Measurements from ENCODE around the gene RCBTB1. TPM values are rescaled to one million over a fixed set of nuclear protein-coding genes. Genes with fewer than 3 reads are reported as not detected.

Gene RCBTB1
- polyA plus RNA-seq, 2 of the 4 experiments (the other 2 are of a cell fraction) = 11.9 to 20.7 TPM

- DNase-seq (ENCODE audit: low read depth in 1 of 2, low spot score in 1 of 2) (no peak), ATAC-seq (no peak), FAIRE-seq (no peak)
- Histone ChIP-seq H3K4me3 (no peak overlapping the region), H3K9me3 (no peaks in the 10 kb centered on the region), H3K4me2 (no peak overlapping the region), H3K4me1 (peaks cover 14% of the 10 kb centered on the region), H3K27ac (no peak overlapping the region)
- CTCF ChIA-PET = interaction anchor here (0.6 kb wide), 1 partner anchor 75 kb away, joined by 3 read pairs; no protein-coding TSS in a partner anchor
- TF ChIP-seq HMGXB4 (CRISPR knock-in tag; IDR thresholded peaks at IDR 0.05; ENCODE audit: borderline replicate concordance) (no peak), CHD2 (IDR thresholded peaks at IDR 0.05; ENCODE audit: low read length, partially characterized antibody) (no peak), RFX5 (IDR thresholded peaks at IDR 0.05) (no peak), EHMT2 (IDR thresholded peaks at IDR 0.05; ENCODE audit: low read depth) (no peak), CEBPB (IDR thresholded peaks at IDR 0.05) (no peak), HEYL (CRISPR knock-in tag; IDR thresholded peaks at IDR 0.05) (no peak), NFE2L2 (conservative IDR thresholded peaks at IDR 0.05; ENCODE audit: low read length) (no peak), HOXB13 (CRISPR knock-in tag; IDR thresholded peaks at IDR 0.05; ENCODE audit: low read depth) (no peak), ZFP36 (IDR thresholded peaks at IDR 0.05; ENCODE audit: borderline replicate concordance, partially characterized antibody) (no peak), RARB (CRISPR knock-in tag; IDR thresholded peaks at IDR 0.05) (no peak), REST (IDR thresholded peaks at IDR 0.05) (no peak), MAX (IDR thresholded peaks at IDR 0.05) (no peak), USF2 (IDR thresholded peaks at IDR 0.05) (no peak), FOSL2 (IDR thresholded peaks at IDR 0.05) (no peak), FOSL2 (CRISPR knock-in tag; IDR thresholded peaks at IDR 0.05) (no peak)
- POLR2A ChIA-PET = no interaction called here
- 99% methylated on average over 3 of the region's 3 CpGs for WGBS (ENCODE audit: missing lambda C conversion rate)
Observed at GRCh38 chr13:49559006-49559405, 26.4 kb downstream of the RCBTB1 start.

GRCh38 chr13:49554387-49554786 is 31.0 kb downstream of the RCBTB1 start:
- Histone ChIP-seq H3K9me3 (no peaks in the 10 kb centered on the region), H3K4me3 (no peak overlapping the region), H3K4me1 (no peaks in the 10 kb centered on the region), H3K27ac (no peak overlapping the region), H3K4me2 (no peak overlapping the region)
- POLR2A ChIA-PET = no interaction called here
- ATAC-seq (no peak), DNase-seq (ENCODE audit: low read depth in 1 of 2, low spot score in 1 of 2) (no peak), FAIRE-seq (no peak)
- 89% methylated on average over 10 of the region's 11 CpGs for WGBS (ENCODE audit: missing lambda C conversion rate)
- CTCF ChIA-PET = no interaction called here
- TF ChIP-seq MYC (IDR thresholded peaks at IDR 0.05; ENCODE audit: borderline replicate concordance, low read length) = no peak
- TF ChIP-seq ATOH8 (CRISPR knock-in tag; IDR thresholded peaks at IDR 0.05; ENCODE audit: low read depth) = no peak
- no peak for TF ChIP-seq ZNF302 (CRISPR knock-in tag; IDR thresholded peaks at IDR 0.05)
- no peak for TF ChIP-seq CBX2 (IDR thresholded peaks at IDR 0.05; ENCODE audit: borderline replicate concordance, low read depth)
- TF ChIP-seq RARB (CRISPR knock-in tag; IDR thresholded peaks at IDR 0.05) = no peak
